ENCODE measurements around the gene NRG4.
"Not testable (repeated sequence)": the region's sequence is repeated elsewhere in the genome, so short reads cannot be mapped to it uniquely, and the experiment has no call there.

Gene NRG4

GRCh38 chr15:75925440-75925839 is 86.8 kb downstream of the NRG4 start:
- DNase-seq = no peak

- no peak for DNase-seq
Measured at GRCh38 chr15:75924576-75924975, 87.6 kb downstream of the NRG4 start.

- no peak for DNase-seq
Measured at GRCh38 chr15:75923756-75924155, 88.5 kb downstream of the NRG4 start.

- DNase-seq = no peak
Measured at GRCh38 chr15:75921732-75922703, 90.2 kb downstream of the NRG4 start.

- DNase-seq = no peak
Measured at GRCh38 chr15:75920079-75920478, 92.1 kb downstream of the NRG4 start.

DNA sequence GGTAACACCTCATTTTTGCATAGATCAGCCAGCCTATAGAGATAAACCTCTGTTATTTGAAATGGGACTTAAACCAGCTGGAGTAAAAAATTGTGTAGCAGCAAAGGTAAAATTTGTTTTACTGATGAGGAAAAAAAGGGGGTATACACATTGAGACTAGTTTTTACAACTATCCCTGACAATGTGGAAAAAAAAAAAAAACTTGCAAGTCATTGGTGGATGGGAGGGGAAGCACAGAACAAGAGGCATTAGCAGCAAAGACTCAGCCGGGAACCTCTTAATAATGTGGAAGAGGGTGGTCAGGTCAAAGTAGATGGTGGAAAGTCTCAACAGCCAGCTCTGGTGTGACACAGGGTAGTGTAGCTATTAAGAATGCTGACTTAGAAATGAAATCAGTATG is 94.1 kb downstream of the NRG4 start:
- DNase-seq = no peak

DNA sequence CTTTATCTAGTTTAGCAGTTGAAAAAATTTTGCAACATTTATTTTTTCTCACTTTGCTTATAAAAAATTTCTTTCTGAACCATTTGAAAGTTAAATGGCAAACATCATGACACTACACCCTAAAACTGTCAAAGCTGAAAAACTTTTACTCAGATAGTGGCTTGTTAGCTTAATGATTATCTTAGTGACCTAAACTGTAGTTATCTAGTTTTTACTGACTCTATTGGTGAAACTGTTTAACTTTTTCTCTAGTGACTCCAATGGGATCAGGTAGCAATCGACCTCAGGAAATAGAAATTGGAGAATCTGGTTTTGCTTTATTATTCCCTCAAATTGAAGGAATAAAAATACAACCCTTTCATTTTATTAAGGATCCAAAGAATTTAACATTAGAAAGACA is 95.2 kb downstream of the NRG4 start:
- no peak for DNase-seq

DNA sequence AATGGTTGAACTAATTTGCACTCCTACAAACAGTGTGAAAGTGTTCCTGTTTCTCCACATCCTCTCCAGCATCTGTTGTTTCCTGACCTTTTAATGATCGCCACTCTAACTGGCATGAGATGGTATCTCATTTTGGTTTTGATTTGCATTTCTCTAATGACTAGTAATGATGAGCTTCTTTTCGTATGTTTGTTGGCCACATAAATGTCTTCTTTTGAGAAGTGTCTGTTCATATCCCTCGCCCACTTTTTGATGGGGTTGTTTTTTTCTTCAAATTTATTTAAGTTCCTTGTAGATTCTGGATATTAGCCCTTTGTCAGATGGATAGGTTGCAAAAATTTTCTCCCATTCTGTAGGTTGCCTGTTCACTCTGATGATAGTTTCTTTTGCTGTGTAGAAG is 101.9 kb downstream of the NRG4 start:
- not testable (repeated sequence) for DNase-seq

GRCh38 chr15:75905231-75905630 is 107.0 kb downstream of the NRG4 start:
- no peak for DNase-seq

- peak; percentile 87 for DNase-seq
Measured at GRCh38 chr15:75903331-75904239, 108.6 kb downstream of the NRG4 start, which contains the start of gene FBXO22. Gene FBXO22, plus strand, starts transcription at chr15:75903878. Its CDS starts 86 bp downstream, at chr15:75903964.

- DNase-seq = no peak
Measured at GRCh38 chr15:75902129-75902557, 110.1 kb downstream of the NRG4 start.

DNA sequence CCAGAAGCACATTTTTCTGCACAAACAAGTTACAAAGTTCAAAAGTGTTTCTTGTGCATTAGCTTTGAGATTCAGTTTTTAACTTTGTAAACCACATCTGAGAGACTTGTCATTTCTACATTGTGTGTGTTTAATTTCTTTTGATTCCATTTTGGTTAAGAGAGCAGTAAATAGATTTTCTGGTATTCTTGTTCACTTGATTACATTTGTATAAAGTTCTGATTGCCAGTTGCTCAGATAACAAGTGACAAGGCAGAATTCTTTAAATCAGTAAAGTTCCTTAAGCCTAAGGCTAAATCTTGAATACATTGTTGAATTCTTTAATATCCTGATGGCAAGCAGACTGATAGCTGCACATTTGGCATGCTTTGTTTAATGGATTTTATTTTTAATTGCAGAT is 111.6 kb downstream of the NRG4 start:
- no peak for DNase-seq

DNA sequence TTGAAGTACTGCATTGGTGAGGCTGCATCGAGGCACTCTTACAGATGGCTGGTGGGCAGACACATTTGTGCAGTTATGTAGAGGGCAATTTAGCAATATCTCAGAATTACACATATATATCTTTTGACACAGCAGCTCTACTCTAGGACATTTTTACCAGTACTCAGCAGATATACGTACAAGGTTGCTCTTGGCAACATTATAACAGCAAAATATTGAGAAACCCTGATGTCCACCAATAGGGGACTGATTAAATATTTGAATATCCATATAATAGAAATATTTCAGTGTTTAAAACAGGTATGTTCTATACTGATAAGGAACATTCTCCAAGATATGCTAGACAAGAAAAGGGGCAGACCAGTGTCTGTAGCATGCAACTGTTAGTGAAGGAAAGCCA is 116.5 kb downstream of the NRG4 start:
- no peak for DNase-seq

- no peak for DNase-seq
Measured at GRCh38 chr15:75891895-75892294, 120.3 kb downstream of the NRG4 start.
